OCI-LY7 (cell line): ENCODE results near the gene SLC8A1. TPM values are rescaled to one million over a fixed set of nuclear protein-coding genes. Genes with fewer than 3 reads are reported as not detected.
A peak's percentile ranks its signal among the peaks of the same experiment; 100 is the strongest.

ENCODE experiments used
- BruUV-seq: library from RNA; stranded (reverse); fragments of 400-500 nt; replicated peaks from 2 replicates; lab custom pipeline; 2021; lab: Mats Ljungman, UMichigan
- CTCF ChIA-PET: fragments of 300-600 bp; sonication (Branson Sonifier 250); formaldehyde crosslinking; loops from one replicate; lab custom pipeline; 2022; ENCODE audit warnings: antibody characterized with exemption; ENCODE audit not compliant: unreplicated experiment; lab: Charles Lee
- POLR2A ChIA-PET: fragments of 300-600 bp; sonication (Branson Sonifier 250); formaldehyde crosslinking; loops from one replicate; lab custom pipeline; 2022; ENCODE audit warnings: antibody characterized with exemption; lab: Charles Lee
- DNase-seq: peaks from one replicate; pipeline ENCODE4 v3.0.0-alpha.2; 2015; ENCODE audit warnings: low spot score
- H2AFZ ChIP-seq: fragments of 200-600 bp; sonication (generic), shearing (Covaris generic); 2 replicates; pipeline ENCODE4 v1.6.1; 2014; ENCODE audit warnings: mild to moderate bottlenecking, antibody characterized with exemption, low read length, moderate library complexity
- H3K27ac ChIP-seq: fragments of 200-600 bp; sonication (generic); 2 replicates; pipeline ENCODE4 v1.5.1; 2014; ENCODE audit warnings: mixed run types, low read depth, mild to moderate bottlenecking, moderate library complexity, low read length, inconsistent platforms; ENCODE audit not compliant: poor library complexity, severe bottlenecking
- H3K36me3 ChIP-seq: fragments of 200-600 bp; sonication (generic); 2 replicates; pipeline ENCODE4 v1.6.1; 2014; ENCODE audit warnings: mild to moderate bottlenecking, antibody characterized with exemption, low read length, moderate library complexity, mixed read lengths; ENCODE audit not compliant: insufficient read depth
- H3K4me1 ChIP-seq: fragments of 200-600 bp; sonication (generic); 2 replicates; pipeline ENCODE4 v1.5.1; 2014; ENCODE audit warnings: mild to moderate bottlenecking, low read length; ENCODE audit not compliant: insufficient read depth, poor library complexity, severe bottlenecking
- H3K4me2 ChIP-seq: fragments of 200-600 bp; sonication (generic); 2 replicates; pipeline ENCODE4 v1.6.1; 2014; ENCODE audit warnings: mild to moderate bottlenecking, low read length
- H3K4me3 ChIP-seq: fragments of 200-600 bp; sonication (generic); 2 replicates; pipeline ENCODE4 v1.5.1; 2014; ENCODE audit warnings: mild to moderate bottlenecking, low read depth, low read length; ENCODE audit not compliant: poor library complexity, severe bottlenecking
- H3K79me2 ChIP-seq: fragments of 200-600 bp; sonication (generic); 2 replicates; pipeline ENCODE4 v1.6.1; 2016; ENCODE audit warnings: low read depth, mild to moderate bottlenecking, low read length, moderate library complexity, mixed read lengths; ENCODE audit not compliant: insufficient read depth
- H3K9me2 ChIP-seq: fragments of 200-600 bp; sonication (generic); 2 replicates; pipeline ENCODE4 v1.6.1; 2016; ENCODE audit warnings: mild to moderate bottlenecking, low read length, mixed read lengths; ENCODE audit not compliant: insufficient read depth
- H3K9me3 ChIP-seq: fragments of 200-600 bp; sonication (generic); 2 replicates; pipeline ENCODE4 v1.6.1; 2014; ENCODE audit warnings: mild to moderate bottlenecking, mixed run types, low read length, mixed read lengths
- H4K20me1 ChIP-seq: fragments of 200-600 bp; sonication (generic); 2 replicates; pipeline ENCODE4 v1.6.1; 2014; ENCODE audit warnings: mild to moderate bottlenecking, antibody characterized with exemption, low read length, moderate library complexity, mixed read lengths; ENCODE audit not compliant: insufficient read depth
- EZH2phosphoT487 ChIP-seq: fragments of 200-600 bp; sonication (generic); IDR thresholded peaks from 2 replicates; pipeline ENCODE4 v1.6.1; 2018; ENCODE audit warnings: low read depth, borderline replicate concordance, mild to moderate bottlenecking, mixed run types, antibody characterized with exemption, low read length, moderate library complexity, mixed read lengths
- intact Hi-C: fragments of 100-400 bp; cut with micrococcal nuclease; formaldehyde crosslinking; loops from one replicate; pipeline ENCODE4 v1.10.0; 2022; ENCODE audit not compliant: unreplicated experiment
- total RNA-seq, 2 experiments: library from RNA; depleted of rRNA in 1 of 2; stranded (reverse); fragments of >200 nt in 1 of 2; shearing (Covaris generic) in 1 of 2; gene quantifications; 2 replicates each; pipeline ENCODE4 v1.2.3, GENCODE V29; 2014 to 2022
- TF ChIP-seq, protein P1 (sequence below): fragments of 200-600 bp; sonication (generic); conservative IDR thresholded peaks from 2 replicates; pipeline ENCODE4 v1.5.1; 2014; ENCODE audit warnings: mild to moderate bottlenecking, antibody characterized with exemption, low read length, moderate library complexity, mixed read lengths

The SLC8A1 gene
- total RNA-seq, 2 experiments from 2014 or later, result 3.6 to 7.3 TPM

DNA sequence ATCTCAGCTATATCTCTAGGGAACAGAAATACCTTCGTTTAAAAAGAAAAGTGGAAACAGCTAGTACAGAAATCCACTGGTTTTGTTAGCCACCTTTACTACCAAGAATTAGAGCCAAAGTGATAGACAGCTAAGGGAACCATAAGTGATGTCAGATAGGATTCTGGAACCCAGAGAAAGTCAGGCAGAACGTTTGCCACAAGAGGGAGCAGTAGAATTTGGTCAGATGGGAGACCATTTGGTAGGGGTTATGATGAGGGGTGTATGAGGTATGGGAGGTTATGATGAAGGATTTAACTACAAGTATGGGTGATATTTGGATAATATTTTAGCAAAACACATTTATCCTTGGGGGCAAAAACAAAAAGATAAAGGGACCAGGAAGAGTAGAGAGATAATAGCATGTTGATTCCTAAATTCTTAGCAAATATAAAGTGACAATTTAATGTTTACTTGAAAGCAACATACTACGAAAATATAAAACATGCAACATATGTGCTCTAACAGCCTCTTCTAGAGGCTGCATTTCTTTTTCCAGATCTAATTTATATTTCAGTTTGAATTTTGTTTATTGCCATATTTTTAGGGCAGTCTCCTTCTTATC lies 3.3 kb downstream of the SLC8A1 start:
- Histone ChIP-seq H4K20me1 (no peaks in the 10 kb centered on the region), H3K4me2 (peak overlapping the region; percentile 76), H3K4me3 (no peak overlapping the region), H2AFZ (no peak overlapping the region), H3K4me1 (peaks cover 45% of the 10 kb centered on the region), H3K36me3 (no peaks in the 10 kb centered on the region), H3K27ac (no peak overlapping the region), H3K9me2 (no peaks in the 10 kb centered on the region), H3K79me2 (0 out of 2 replicates have a peak, but pooled peaks cover 3% of the 10 kb centered on the region), H3K9me3 (no peaks in the 10 kb centered on the region)
- intact Hi-C loops, result loop anchor here (2.0 to 5.0 kb wide), 4 partner anchors 104 to 536 kb away; no protein-coding TSS in a partner anchor
- peak; percentile 68 for DNase-seq
- POLR2A ChIA-PET, result interaction anchor here (0.7 to 1.4 kb wide), 9 partner anchors 12 to 385 kb away, joined by 3 to 7 read pairs (median 3); no protein-coding TSS in a partner anchor
- TF ChIP-seq EZH2phosphoT487, result no peak
- TF ChIP-seq, protein P1, sequence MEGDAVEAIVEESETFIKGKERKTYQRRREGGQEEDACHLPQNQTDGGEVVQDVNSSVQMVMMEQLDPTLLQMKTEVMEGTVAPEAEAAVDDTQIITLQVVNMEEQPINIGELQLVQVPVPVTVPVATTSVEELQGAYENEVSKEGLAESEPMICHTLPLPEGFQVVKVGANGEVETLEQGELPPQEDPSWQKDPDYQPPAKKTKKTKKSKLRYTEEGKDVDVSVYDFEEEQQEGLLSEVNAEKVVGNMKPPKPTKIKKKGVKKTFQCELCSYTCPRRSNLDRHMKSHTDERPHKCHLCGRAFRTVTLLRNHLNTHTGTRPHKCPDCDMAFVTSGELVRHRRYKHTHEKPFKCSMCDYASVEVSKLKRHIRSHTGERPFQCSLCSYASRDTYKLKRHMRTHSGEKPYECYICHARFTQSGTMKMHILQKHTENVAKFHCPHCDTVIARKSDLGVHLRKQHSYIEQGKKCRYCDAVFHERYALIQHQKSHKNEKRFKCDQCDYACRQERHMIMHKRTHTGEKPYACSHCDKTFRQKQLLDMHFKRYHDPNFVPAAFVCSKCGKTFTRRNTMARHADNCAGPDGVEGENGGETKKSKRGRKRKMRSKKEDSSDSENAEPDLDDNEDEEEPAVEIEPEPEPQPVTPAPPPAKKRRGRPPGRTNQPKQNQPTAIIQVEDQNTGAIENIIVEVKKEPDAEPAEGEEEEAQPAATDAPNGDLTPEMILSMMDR, result peak; percentile 88
- BruUV-seq, result no TSS peak
- CTCF ChIA-PET, result no interaction called here

DNA sequence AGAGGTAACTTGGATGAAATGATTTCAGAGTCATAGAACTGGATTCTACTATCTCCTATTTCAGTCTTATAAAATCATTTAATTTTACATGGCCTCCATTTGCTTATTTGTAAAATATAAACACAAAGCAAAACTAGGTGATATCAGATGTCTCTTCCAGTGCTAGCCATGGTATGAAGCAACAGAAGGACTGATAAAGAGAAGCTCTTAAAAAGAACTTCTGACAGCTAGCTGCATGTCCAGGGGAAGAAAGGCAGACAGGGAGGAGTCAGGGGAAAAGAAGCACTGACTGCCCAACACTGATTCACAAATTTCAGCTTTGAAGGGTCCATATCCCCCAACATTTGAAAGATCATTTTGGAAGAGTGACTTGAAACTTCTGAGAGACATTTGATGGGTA lies 6.4 kb downstream of the SLC8A1 start:
- no TSS peak for BruUV-seq
- Histone ChIP-seq H3K79me2 (0 out of 2 replicates have a peak, but pooled peaks cover 3% of the 10 kb centered on the region), H3K9me3 (no peaks in the 10 kb centered on the region), H4K20me1 (no peaks in the 10 kb centered on the region), H3K4me1 (peaks cover 46% of the 10 kb centered on the region), H3K9me2 (no peaks in the 10 kb centered on the region), H2AFZ (0 out of 2 replicates have a peak overlapping the region, but pooled peaks have one; percentile 19), H3K4me2 (no peak overlapping the region), H3K4me3 (no peak overlapping the region), H3K36me3 (no peaks in the 10 kb centered on the region), H3K27ac (no peak overlapping the region)
- intact Hi-C loops, result loop anchor here (5.0 kb wide), 3 partner anchors 107 to 533 kb away; no protein-coding TSS in a partner anchor
- ChIA-PET CTCF (no interaction called here), POLR2A (interaction anchor here (0.5 to 0.8 kb wide), 3 partner anchors 9 to 823 kb away, joined by 3 to 6 read pairs (median 3); no protein-coding TSS in a partner anchor)
- TF ChIP-seq, protein P1, result no peak
- TF ChIP-seq EZH2phosphoT487, result no peak
- no peak for DNase-seq

DNA sequence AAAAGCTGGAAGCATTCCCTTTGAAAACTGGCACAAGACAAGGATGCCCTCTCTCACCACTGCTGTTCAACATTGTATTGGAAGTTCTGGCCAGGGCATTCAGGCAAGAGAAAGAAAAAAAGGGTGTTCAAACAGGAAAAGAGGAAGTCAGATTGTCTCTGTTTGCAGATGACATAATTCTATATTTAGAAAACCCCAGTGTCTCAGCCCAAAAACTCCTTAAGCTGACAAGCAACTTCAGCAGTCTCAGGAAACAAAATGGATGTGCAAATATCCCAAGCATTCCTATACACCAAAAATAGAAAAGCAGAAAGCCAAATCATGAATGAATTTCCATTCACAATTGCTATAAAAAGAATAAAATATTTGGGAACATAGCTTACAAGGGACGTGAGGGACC lies 11.1 kb downstream of the SLC8A1 start:
- Histone ChIP-seq H3K4me3 (no peak overlapping the region), H3K36me3 (no peaks in the 10 kb centered on the region), H2AFZ (no peak overlapping the region), H3K4me1 (peaks cover 21% of the 10 kb centered on the region), H4K20me1 (no peaks in the 10 kb centered on the region), H3K27ac (no peak overlapping the region), H3K9me3 (no peaks in the 10 kb centered on the region), H3K79me2 (no peaks in the 10 kb centered on the region), H3K4me2 (peak overlapping the region; percentile 53), H3K9me2 (no peaks in the 10 kb centered on the region)
- ChIA-PET POLR2A (interaction anchor here (0.7 kb wide), 2 partner anchors 47 to 769 kb away, joined by 3 to 7 read pairs; no protein-coding TSS in a partner anchor), CTCF (no interaction called here)
- DNase-seq, result peak; percentile 57
- no TSS peak for BruUV-seq
- intact Hi-C loops, result no loop called here
- no peak for TF ChIP-seq EZH2phosphoT487
- TF ChIP-seq, protein P1, result no peak
